Panc1 (cell line): ENCODE measurements around the gene RPA3. TPM values are rescaled to one million over a fixed set of nuclear protein-coding genes. Genes with fewer than 3 reads are reported as not detected.

Source experiments
- ATAC-seq: fragments of 200-7000 bp; cut with Tn5 transposase; 2 replicates; pipeline ENCODE4 v1.9.1; 2020; ENCODE audit warnings: mild to moderate bottlenecking, moderate library complexity
- BruUV-seq: library from RNA; stranded (reverse); fragments of 400-500 nt; replicated peaks from 2 replicates; lab custom pipeline; 2021; lab: Mats Ljungman, UMichigan
- CTCF ChIA-PET: fragments of 300-600 bp; sonication (Branson Sonifier 250); formaldehyde crosslinking; loops from one replicate; lab custom pipeline; 2022; ENCODE audit warnings: antibody characterized with exemption; lab: Charles Lee
- POLR2A ChIA-PET: fragments of 300-600 bp; sonication (Branson Sonifier 250); formaldehyde crosslinking; loops from one replicate; lab custom pipeline; 2022; ENCODE audit warnings: antibody characterized with exemption; lab: Charles Lee
- DNase-seq: peaks from one replicate; pipeline ENCODE4 v3.0.0-alpha.2; 2010; ENCODE audit warnings: low read depth, low spot score
- H3K27ac ChIP-seq: 2 replicates; pipeline ENCODE4 v1.5.1; 2011; ENCODE audit warnings: mild to moderate bottlenecking, low read length, inconsistent platforms
- H3K27me3 ChIP-seq: fragments of 200-500 bp; sonication (Bioruptor generic); 2 replicates; pipeline ENCODE4 v1.6.0; 2014; ENCODE audit warnings: low read length, inconsistent platforms; ENCODE audit not compliant: control insufficient read depth, insufficient read depth
- H3K36me3 ChIP-seq: fragments of 200-500 bp; sonication (Bioruptor generic); 2 replicates; pipeline ENCODE4 v1.5.1; 2014; ENCODE audit warnings: inconsistent platforms, mild to moderate bottlenecking, low read length, moderate library complexity; ENCODE audit not compliant: control insufficient read depth, insufficient read depth
- H3K4me1 ChIP-seq: 2 replicates; pipeline ENCODE4 v1.5.1; 2011; ENCODE audit warnings: inconsistent platforms, mild to moderate bottlenecking, low read length, moderate library complexity; ENCODE audit not compliant: control insufficient read depth, insufficient read depth
- H3K4me3 ChIP-seq, 2 experiments: 2 replicates each; pipeline ENCODE4 v1.5.1; 2011 to 2012; ENCODE audit warnings: low read depth in 2 of 2, low read length in 2 of 2, mild to moderate bottlenecking in 2 of 2, inconsistent platforms in 1 of 2, moderate library complexity in 1 of 2
- H3K9me3 ChIP-seq: fragments of 200-500 bp; sonication (Bioruptor generic); 2 replicates; pipeline ENCODE4 v1.5.1; 2014; ENCODE audit warnings: low read depth, mild to moderate bottlenecking, inconsistent platforms, low read length, moderate library complexity; ENCODE audit not compliant: control insufficient read depth, insufficient read depth
- POLR2AphosphoS5 ChIP-seq: IDR thresholded peaks from 2 replicates; pipeline ENCODE4 v1.6.1; 2012; ENCODE audit warnings: mild to moderate bottlenecking, low read depth, low read length, moderate library complexity
- SIN3A ChIP-seq: IDR thresholded peaks from 2 replicates; pipeline ENCODE4 v1.6.1; 2012; ENCODE audit warnings: low read depth, mild to moderate bottlenecking, low read length, moderate library complexity, borderline replicate concordance; ENCODE audit not compliant: insufficient read depth
- TCF7L2 ChIP-seq: IDR thresholded peaks from 2 replicates; pipeline ENCODE4 v1.6.1; 2011; ENCODE audit warnings: mild to moderate bottlenecking, low read depth, low read length, inconsistent platforms
- in situ Hi-C: cut with HindIII; loops from 2 replicates; pipeline ENCODE4 v1.10.0; 2016; ENCODE audit warnings: low sequenced_read_pairs, low pct_unique_long_range_greater_than_20kb
- intact Hi-C: fragments of 100-400 bp; cut with micrococcal nuclease; formaldehyde crosslinking; loops from one replicate; pipeline ENCODE4 v1.10.0; 2022; ENCODE audit not compliant: unreplicated experiment
- total RNA-seq: library from RNA; stranded (reverse); gene quantifications from one replicate; pipeline ENCODE4 v1.2.1, GENCODE V29; 2021; ENCODE audit not compliant: unreplicated experiment
- TF ChIP-seq, protein P1 (sequence below): fragments of 450-650 bp; IDR thresholded peaks from 2 replicates; pipeline ENCODE4 v1.5.1; 2017; ENCODE audit warnings: mild to moderate bottlenecking
- TF ChIP-seq, protein P2 (sequence below), 2 experiments: IDR thresholded peaks; 2 replicates each; pipeline ENCODE4 v1.6.1; 2011 to 2012; ENCODE audit warnings: low read depth in 2 of 2, control low read depth in 1 of 2, low read length in 1 of 2, mild to moderate bottlenecking in 1 of 2, moderate library complexity in 1 of 2; ENCODE audit not compliant: insufficient read depth in 1 of 2

RPA3 gene
- total RNA-seq, 1 experiment from 2014 or later, result 93.5 TPM

DNA sequence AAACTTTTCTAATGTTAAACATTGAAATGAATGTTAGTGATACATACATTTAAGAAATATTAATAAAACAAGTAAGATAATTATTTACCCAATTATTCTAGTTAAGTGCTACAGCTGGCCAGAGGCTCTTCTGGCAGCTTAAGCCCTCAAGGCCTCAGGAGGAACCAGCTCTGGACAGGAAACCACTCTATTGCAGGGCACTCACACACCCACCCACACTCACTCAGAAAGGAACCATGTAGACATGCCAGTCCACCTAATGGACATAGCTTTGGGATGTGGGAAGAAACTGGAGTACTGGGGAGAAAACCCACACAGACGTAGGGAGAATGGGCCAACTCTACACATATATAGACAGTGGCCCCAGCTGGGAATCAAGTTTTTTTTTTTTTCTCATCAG, 49.7 kb downstream of the RPA3 start:
- in situ Hi-C loops, result no loop called here
- BruUV-seq, result no TSS peak
- TF ChIP-seq, protein P1, sequence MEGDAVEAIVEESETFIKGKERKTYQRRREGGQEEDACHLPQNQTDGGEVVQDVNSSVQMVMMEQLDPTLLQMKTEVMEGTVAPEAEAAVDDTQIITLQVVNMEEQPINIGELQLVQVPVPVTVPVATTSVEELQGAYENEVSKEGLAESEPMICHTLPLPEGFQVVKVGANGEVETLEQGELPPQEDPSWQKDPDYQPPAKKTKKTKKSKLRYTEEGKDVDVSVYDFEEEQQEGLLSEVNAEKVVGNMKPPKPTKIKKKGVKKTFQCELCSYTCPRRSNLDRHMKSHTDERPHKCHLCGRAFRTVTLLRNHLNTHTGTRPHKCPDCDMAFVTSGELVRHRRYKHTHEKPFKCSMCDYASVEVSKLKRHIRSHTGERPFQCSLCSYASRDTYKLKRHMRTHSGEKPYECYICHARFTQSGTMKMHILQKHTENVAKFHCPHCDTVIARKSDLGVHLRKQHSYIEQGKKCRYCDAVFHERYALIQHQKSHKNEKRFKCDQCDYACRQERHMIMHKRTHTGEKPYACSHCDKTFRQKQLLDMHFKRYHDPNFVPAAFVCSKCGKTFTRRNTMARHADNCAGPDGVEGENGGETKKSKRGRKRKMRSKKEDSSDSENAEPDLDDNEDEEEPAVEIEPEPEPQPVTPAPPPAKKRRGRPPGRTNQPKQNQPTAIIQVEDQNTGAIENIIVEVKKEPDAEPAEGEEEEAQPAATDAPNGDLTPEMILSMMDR, result no peak
- TF ChIP-seq, protein P2, sequence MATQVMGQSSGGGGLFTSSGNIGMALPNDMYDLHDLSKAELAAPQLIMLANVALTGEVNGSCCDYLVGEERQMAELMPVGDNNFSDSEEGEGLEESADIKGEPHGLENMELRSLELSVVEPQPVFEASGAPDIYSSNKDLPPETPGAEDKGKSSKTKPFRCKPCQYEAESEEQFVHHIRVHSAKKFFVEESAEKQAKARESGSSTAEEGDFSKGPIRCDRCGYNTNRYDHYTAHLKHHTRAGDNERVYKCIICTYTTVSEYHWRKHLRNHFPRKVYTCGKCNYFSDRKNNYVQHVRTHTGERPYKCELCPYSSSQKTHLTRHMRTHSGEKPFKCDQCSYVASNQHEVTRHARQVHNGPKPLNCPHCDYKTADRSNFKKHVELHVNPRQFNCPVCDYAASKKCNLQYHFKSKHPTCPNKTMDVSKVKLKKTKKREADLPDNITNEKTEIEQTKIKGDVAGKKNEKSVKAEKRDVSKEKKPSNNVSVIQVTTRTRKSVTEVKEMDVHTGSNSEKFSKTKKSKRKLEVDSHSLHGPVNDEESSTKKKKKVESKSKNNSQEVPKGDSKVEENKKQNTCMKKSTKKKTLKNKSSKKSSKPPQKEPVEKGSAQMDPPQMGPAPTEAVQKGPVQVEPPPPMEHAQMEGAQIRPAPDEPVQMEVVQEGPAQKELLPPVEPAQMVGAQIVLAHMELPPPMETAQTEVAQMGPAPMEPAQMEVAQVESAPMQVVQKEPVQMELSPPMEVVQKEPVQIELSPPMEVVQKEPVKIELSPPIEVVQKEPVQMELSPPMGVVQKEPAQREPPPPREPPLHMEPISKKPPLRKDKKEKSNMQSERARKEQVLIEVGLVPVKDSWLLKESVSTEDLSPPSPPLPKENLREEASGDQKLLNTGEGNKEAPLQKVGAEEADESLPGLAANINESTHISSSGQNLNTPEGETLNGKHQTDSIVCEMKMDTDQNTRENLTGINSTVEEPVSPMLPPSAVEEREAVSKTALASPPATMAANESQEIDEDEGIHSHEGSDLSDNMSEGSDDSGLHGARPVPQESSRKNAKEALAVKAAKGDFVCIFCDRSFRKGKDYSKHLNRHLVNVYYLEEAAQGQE (IDR thresholded peaks at IDR 0.05; ENCODE audit: insufficient read depth in 1 of 2, low read depth in 2 of 2, low read length in 1 of 2), result no peak
- TF ChIP-seq TCF7L2, result no peak
- no peak for TF ChIP-seq POLR2AphosphoS5
- DNase-seq, result no peak
- peaks cover 7% of the 10 kb centered on the region; the same call in 1 of the 2 replicates for H3K4me1 ChIP-seq
- intact Hi-C loops, result no loop called here
- H3K27ac ChIP-seq, result no peak overlapping the region
- POLR2A ChIA-PET, result no interaction called here
- no peak for ATAC-seq
- H3K9me3 ChIP-seq, result no peaks in the 10 kb centered on the region
- CTCF ChIA-PET, result no interaction called here
- no peaks in the 10 kb centered on the region for H3K27me3 ChIP-seq
- H3K36me3 ChIP-seq, result no peaks in the 10 kb centered on the region
- no peak overlapping the region for H3K4me3 ChIP-seq

DNA sequence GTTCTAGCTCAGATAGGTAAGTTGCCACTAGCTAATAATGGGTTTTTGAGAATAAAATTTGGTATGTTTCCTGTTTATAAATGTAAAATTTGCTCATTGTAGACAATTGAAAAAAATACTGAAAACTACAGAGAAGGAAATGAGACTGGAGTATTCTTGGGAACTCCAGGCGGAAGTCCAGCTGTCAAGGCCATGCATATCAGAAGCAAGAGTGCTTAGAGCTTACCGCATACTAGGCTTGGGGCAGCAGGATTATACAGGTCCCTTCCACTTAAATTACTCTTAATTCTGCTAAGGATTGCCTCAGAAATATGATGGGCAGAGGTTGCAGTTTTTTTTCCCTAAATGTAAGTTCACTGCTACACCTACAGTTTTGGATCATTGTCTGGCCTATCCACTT, 51.2 kb downstream of the RPA3 start:
- in situ Hi-C loops (no loop called here), intact Hi-C loops (no loop called here)
- Histone ChIP-seq H3K27me3 (no peaks in the 10 kb centered on the region), H3K36me3 (no peaks in the 10 kb centered on the region), H3K9me3 (no peaks in the 10 kb centered on the region), H3K27ac (no peak overlapping the region), H3K4me1 (peaks cover 7% of the 10 kb centered on the region; the same call in 1 of the 2 replicates), H3K4me3 (no peak overlapping the region)
- DNase-seq (no peak), ATAC-seq (no peak)
- ChIA-PET POLR2A (no interaction called here), CTCF (no interaction called here)
- TF ChIP-seq TCF7L2 (no peak), POLR2AphosphoS5 (no peak), SIN3A (no peak)
- TF ChIP-seq, protein P2 (IDR thresholded peaks at IDR 0.05; ENCODE audit: insufficient read depth in 1 of 2, low read depth in 2 of 2, low read length in 1 of 2), result no peak
- TF ChIP-seq, protein P1, result no peak
- BruUV-seq, result no TSS peak
